ENCODE results near the gene C1orf21.
"Not testable (repeated sequence)": the region's sequence is repeated elsewhere in the genome, so short reads cannot be mapped to it uniquely, and the experiment has no call there.

Gene C1orf21

GRCh38 chr1:184386312-184387068 lies at the start of gene C1orf21:
TSS of gene C1orf21 (plus strand) at chr1:184387029. CDS start at chr1:184477510, 90,481 bp downstream.
- peak; percentile 64 for DNase-seq

DNA sequence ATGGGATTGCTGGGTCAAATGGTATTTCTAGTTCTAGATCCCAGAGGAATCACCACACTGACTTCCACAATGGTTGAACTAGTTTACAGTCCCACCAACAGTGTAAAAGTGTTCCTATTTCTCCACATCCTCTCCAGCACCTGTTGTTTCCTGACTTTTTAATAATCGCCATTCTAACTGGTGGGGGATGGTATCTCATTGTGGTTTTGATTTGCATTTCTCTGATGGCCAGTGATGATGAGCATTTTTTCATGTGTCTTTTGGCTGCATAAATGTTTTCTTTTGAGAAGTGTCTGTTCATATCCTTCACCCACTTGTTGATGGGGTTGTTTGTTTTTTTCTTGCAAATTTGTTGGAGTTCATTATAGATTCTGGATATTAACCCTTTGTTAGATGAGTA lies 49.0 kb upstream of the C1orf21 start:
- not testable (repeated sequence) for DNase-seq

DNA sequence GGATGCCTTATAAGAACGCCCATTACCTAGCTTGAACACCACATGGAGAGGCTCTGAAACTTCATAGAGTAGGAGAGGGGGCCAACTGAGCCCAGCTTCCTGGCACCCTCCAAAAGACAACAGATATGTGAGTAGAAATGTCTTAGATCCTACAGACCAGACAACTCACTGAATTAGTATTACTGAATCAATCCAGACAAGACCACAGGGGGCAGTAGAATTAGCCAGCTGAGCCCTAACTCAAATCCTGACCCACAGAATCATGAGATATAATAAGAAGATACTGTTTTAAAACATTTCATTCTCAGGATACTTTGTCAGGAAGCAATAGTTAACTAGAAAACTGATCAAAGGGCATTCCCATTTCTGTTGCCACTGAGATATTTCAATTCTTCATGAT lies 45.8 kb upstream of the C1orf21 start:
- no peak for DNase-seq

DNA sequence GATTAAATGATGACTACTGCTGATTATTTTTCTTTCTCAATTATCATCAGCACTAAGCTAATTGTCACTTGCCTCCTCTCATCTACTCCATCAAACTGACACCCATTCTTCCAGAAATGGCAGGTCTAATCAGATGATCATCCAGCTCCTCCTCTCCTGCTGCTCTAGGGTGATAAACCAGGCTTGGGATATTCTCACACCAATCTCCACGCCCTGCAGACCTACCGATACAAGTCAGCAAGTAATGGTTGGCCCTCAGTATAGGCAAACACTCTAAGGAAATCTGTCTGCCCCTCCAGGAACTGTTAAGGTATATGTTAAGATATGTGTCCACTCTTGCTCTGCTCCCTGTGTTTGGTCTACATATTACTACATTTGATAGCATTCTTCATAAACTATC lies 36.3 kb upstream of the C1orf21 start:
- DNase-seq = no peak

DNA sequence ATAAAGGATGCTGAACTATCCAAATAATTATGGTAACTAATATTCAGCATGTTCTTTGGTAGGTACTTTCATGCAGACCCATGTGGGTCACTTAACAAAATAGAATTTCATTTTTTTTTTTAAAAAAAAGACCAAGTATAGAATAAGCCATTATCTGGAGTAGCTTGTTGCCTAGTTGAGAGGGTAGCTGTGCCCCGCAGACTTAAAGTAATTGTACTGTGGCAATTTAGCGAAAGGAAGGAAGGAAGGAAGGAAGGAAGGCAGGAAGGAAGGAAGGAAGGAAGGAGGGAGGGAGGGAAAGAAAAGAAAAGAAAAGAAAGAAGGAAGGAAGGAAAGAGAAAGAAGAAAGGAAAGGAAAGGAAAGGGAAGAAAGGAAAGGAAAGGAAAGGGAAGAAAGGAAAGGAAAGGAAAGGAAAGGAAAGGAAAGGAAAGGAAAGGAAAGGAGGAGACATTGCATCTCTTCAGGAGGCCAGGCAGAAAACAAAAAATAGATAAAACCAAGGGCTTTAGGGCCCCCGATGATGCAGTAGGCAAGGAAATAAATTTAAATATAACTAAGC lies 35.3 kb upstream of the C1orf21 start:
- DNase-seq = no peak

- no peak for DNase-seq
These were observed 34.1 kb upstream of the C1orf21 start for GRCh38 chr1:184352776-184353175.

DNA sequence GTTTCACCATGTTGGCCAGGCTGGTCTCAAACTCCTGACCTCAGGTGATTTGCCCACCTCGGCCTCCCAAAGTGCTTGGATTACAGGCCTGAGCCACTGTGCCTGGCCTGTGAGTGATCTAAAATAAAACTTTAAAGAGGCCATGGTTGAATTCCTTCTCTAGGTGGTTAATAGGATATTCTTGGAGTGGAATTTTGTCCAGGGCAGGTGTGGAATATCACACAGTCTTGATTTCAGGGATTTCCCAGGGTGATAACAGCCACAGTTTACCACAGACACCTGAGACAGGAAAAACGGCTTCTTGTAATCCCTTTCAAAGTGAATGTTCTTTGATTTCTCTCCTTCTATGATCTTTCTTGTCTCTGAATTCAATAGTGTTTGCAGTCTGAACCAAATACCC lies 32.1 kb upstream of the C1orf21 start:
- DNase-seq = no peak

DNA sequence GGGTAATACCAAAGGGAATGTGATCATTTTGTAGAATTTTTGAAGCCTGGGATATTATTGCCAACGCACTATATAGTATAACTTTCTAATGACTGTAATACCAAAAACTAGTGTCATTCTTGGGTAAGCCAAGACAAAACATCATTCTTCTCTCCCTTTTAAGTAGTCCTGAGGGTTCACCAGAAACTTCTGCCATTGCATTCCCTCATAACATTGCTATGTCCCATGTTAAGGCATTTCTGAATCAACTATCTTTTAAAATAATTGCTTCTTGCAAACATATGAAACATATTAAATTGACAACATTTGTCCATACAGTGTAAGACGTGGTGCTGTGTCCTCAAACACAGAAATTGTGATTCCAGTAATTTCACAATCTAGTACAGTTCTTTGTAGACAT lies 29.9 kb upstream of the C1orf21 start:
- no peak for DNase-seq

GRCh38 chr1:184358256-184358655 lies 28.6 kb upstream of the C1orf21 start:
- no peak for DNase-seq

- no peak for DNase-seq
These were observed 26.9 kb upstream of the C1orf21 start for GRCh38 chr1:184359909-184360308.

- no peak for DNase-seq
These were observed 24.0 kb upstream of the C1orf21 start for GRCh38 chr1:184362876-184363275.

GRCh38 chr1:184365699-184366098 lies 21.1 kb upstream of the C1orf21 start:
- no peak for DNase-seq

GRCh38 chr1:184366997-184367396 lies 19.8 kb upstream of the C1orf21 start:
- DNase-seq = no peak

GRCh38 chr1:184367427-184368038 lies 19.3 kb upstream of the C1orf21 start:
- DNase-seq = no peak

- DNase-seq = no peak
These were observed 18.5 kb upstream of the C1orf21 start for GRCh38 chr1:184368354-184368753.

DNA sequence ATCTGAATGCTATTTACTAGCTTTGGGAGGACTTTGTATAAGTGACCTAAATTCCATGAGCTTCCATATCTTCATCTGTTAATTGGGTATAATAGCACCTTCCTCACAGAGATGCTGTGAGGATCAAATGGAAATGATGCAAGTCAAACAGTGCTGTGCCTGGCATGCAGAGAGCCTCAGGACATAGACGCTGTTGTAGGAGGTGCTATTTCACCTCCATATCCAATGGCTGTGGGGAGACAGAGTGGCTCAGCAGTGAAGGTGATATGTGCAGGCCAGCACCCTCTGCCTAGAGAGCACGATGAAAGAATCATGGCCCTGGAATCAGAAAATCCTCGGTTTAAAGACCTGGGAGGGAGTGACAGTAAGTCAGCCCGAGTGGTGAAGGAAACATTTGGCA lies 16.0 kb upstream of the C1orf21 start:
- no peak for DNase-seq

DNA sequence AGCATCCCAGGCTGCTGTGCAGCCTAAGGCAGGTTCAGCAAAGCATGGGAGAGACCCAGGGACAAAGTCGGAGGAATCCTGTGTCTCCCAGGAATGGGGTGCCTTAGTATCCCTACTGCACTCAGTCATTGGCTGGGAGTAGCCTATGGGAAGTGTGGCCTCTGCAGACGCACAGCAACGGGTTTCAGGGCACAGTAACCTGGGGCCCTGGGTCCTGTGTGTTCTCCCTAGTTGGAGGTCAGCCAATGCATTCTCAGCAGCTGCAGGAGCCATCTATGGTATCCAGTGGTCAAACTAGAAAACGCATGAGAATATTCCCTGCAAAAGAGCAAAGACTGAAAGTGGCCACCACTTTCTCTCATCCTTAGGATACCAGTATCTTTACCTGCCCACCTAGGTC lies 13.7 kb upstream of the C1orf21 start:
- no peak for DNase-seq

GRCh38 chr1:184376369-184376768 lies 10.5 kb upstream of the C1orf21 start:
- DNase-seq = no peak

DNA sequence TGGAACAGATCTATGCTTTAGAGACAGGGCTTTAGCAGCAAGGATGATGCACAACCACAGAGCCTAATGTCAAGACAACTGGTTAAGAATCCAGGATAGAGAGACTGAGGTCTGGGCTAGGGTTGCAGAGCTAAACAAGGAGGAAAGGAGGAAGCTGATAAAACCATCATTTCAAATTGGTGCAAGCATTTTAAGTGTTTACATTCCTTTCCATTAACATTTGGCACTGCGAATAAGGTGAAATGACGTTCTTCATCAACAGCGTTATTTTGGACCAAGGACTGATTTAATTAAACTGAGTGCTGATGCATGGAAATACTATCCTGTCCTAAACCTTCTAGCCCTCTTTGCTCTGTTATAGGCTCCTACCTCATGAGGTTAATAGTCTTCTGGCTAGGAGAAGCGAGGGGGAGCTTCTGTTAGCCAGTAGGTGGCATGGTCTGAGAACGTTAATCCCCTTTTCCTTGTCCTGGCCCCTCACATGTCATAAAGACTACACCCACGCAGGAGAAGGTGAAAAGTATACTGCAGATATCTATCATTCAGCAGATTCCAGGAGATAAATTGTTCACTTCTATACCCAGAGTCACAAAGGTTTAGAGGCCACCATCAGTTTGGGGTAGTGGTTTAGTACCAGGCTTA lies 7.6 kb upstream of the C1orf21 start:
- no peak for DNase-seq

GRCh38 chr1:184380468-184380867 lies 6.4 kb upstream of the C1orf21 start:
- no peak for DNase-seq

- DNase-seq = no peak
These were observed 3.0 kb upstream of the C1orf21 start for GRCh38 chr1:184383772-184384323.

DNA sequence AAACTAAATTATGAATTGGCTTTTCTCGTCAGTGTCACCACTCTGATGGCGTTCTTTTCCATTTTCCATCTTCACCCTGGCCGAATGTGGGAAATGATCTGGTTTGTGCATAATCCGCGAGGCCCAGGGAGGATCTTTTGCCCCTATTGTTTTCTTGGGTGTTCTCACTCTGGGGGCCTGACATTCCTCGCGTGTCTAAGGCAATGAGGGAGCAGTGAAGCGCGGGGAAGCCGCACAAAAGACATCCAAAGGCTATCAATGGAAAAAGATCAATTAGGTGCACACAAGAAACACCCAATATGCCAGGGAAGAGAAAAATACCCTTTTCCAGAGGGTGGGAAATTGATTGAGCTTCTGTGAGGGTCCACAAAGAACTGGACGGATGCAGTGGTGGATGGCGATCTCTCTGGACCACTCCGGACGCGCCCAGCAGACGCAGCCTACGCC lies 941 bp upstream of the C1orf21 start:
- no peak for DNase-seq

GRCh38 chr1:184387069-184387475 lies 243 bp downstream of the C1orf21 start:
- DNase-seq = no peak

Data from stimulated activated naive CD4-positive, alpha-beta T cell treated with Interleukin-2 at 50 U/mL for 16 hours (primary cell).